ENCODE measurements around the gene PSPH. TPM values are rescaled to one million over a fixed set of nuclear protein-coding genes. Genes with fewer than 3 reads are reported as not detected.

Gene PSPH
- total RNA-seq, 1 experiment from 2014 or later = 62.3 TPM

GRCh38 chr7:56028942-56029630 lies 22.2 kb downstream of the PSPH start:
- no peak overlapping the region for H3K4me3 ChIP-seq (ENCODE audit: low read depth in 2 of 2, low read length in 2 of 2)
- TF ChIP-seq TCF7L2 (IDR thresholded peaks at IDR 0.05; ENCODE audit: low read depth, low read length) (no peak), CTCF (IDR thresholded peaks at IDR 0.05) (no peak), POLR2AphosphoS5 (IDR thresholded peaks at IDR 0.05; ENCODE audit: low read depth, low read length) (no peak), SIN3A (IDR thresholded peaks at IDR 0.05; ENCODE audit: borderline replicate concordance, insufficient read depth, low read depth, low read length) (no peak)
- TF ChIP-seq, protein P1, sequence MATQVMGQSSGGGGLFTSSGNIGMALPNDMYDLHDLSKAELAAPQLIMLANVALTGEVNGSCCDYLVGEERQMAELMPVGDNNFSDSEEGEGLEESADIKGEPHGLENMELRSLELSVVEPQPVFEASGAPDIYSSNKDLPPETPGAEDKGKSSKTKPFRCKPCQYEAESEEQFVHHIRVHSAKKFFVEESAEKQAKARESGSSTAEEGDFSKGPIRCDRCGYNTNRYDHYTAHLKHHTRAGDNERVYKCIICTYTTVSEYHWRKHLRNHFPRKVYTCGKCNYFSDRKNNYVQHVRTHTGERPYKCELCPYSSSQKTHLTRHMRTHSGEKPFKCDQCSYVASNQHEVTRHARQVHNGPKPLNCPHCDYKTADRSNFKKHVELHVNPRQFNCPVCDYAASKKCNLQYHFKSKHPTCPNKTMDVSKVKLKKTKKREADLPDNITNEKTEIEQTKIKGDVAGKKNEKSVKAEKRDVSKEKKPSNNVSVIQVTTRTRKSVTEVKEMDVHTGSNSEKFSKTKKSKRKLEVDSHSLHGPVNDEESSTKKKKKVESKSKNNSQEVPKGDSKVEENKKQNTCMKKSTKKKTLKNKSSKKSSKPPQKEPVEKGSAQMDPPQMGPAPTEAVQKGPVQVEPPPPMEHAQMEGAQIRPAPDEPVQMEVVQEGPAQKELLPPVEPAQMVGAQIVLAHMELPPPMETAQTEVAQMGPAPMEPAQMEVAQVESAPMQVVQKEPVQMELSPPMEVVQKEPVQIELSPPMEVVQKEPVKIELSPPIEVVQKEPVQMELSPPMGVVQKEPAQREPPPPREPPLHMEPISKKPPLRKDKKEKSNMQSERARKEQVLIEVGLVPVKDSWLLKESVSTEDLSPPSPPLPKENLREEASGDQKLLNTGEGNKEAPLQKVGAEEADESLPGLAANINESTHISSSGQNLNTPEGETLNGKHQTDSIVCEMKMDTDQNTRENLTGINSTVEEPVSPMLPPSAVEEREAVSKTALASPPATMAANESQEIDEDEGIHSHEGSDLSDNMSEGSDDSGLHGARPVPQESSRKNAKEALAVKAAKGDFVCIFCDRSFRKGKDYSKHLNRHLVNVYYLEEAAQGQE (IDR thresholded peaks at IDR 0.05; ENCODE audit: insufficient read depth in 1 of 2, low read depth in 2 of 2, low read length in 1 of 2) = no peak
- no peak overlapping the region for H3K27ac ChIP-seq (ENCODE audit: low read length)
- H3K27me3 ChIP-seq (ENCODE audit: control insufficient read depth, insufficient read depth, low read length) = no peaks in the 10 kb centered on the region
- ChIA-PET POLR2A (no interaction called here), CTCF (interaction anchor here (0.6 kb wide), 1 partner anchor 46 kb away, joined by 3 read pairs; no protein-coding TSS in a partner anchor)
- no peaks in the 10 kb centered on the region; the same call in 1 of the 2 replicates for H3K36me3 ChIP-seq (ENCODE audit: control insufficient read depth, insufficient read depth, low read length)
- intact Hi-C loops (cut with micrococcal nuclease; ENCODE audit: unreplicated experiment) = no loop called here
- DNase-seq (ENCODE audit: low read depth, low spot score) (no peak), ATAC-seq (no peak)
- BruUV-seq (replicated peaks) = TSS peak; percentile 46
- peaks cover 5% of the 10 kb centered on the region; the same call in 1 of the 2 replicates for H3K4me1 ChIP-seq (ENCODE audit: control insufficient read depth, insufficient read depth, low read length)
- no peaks in the 10 kb centered on the region for H3K9me3 ChIP-seq (ENCODE audit: control insufficient read depth, insufficient read depth, low read depth, low read length)
- in situ Hi-C loops (cut with HindIII; ENCODE audit: low pct_unique_long_range_greater_than_20kb, low sequenced_read_pairs) = no loop called here

DNA sequence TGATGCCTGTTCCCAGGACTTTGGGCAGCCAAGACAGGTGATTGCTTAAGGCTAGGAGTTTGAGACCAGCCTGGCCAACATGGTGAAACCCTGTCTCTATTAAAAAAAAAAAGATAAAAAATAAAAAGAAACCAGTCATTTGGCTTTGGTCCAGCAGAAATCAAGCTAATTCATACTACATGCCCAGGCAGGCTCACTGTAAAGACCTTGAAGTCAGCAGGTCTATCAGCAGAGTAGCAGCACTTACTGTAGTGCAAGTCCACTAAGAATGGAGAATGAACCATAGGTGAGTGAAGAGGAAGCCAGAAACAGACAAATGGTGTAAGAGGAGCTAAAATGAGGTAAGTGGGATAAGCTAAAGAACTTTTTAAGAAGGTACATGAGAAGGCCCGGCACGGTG lies 24.7 kb downstream of the PSPH start:
- no peak overlapping the region for H3K27ac ChIP-seq (ENCODE audit: low read length)
- ChIA-PET CTCF (interaction anchor here (0.6 to 0.7 kb wide), 2 partner anchors 22 to 64 kb away, joined by 5 read pairs; no protein-coding TSS in a partner anchor), POLR2A (interaction anchor here (0.7 kb wide), 1 partner anchor 20 kb away, joined by 4 read pairs; no protein-coding TSS in a partner anchor)
- TF ChIP-seq CTCF (IDR thresholded peaks at IDR 0.05) = no peak
- no peak for TF ChIP-seq SIN3A (IDR thresholded peaks at IDR 0.05; ENCODE audit: borderline replicate concordance, insufficient read depth, low read depth, low read length)
- no peak for TF ChIP-seq POLR2AphosphoS5 (IDR thresholded peaks at IDR 0.05; ENCODE audit: low read depth, low read length)
- TF ChIP-seq, protein P1 (IDR thresholded peaks at IDR 0.05; ENCODE audit: insufficient read depth in 1 of 2, low read depth in 2 of 2, low read length in 1 of 2) = no peak
- TF ChIP-seq TCF7L2 (IDR thresholded peaks at IDR 0.05; ENCODE audit: low read depth, low read length) = no peak
- ATAC-seq (no peak), DNase-seq (ENCODE audit: low read depth, low spot score) (no peak)
- in situ Hi-C loops (cut with HindIII; ENCODE audit: low pct_unique_long_range_greater_than_20kb, low sequenced_read_pairs) = no loop called here
- H3K27me3 ChIP-seq (ENCODE audit: control insufficient read depth, insufficient read depth, low read length) = no peaks in the 10 kb centered on the region
- intact Hi-C loops (cut with micrococcal nuclease; ENCODE audit: unreplicated experiment) = no loop called here
- BruUV-seq (replicated peaks) = no TSS peak
- H3K4me3 ChIP-seq (ENCODE audit: low read depth in 2 of 2, low read length in 2 of 2) = no peak overlapping the region
- H3K9me3 ChIP-seq (ENCODE audit: control insufficient read depth, insufficient read depth, low read depth, low read length) = no peaks in the 10 kb centered on the region
- H3K36me3 ChIP-seq (ENCODE audit: control insufficient read depth, insufficient read depth, low read length) = no peaks in the 10 kb centered on the region; the same call in 1 of the 2 replicates
- H3K4me1 ChIP-seq (ENCODE audit: control insufficient read depth, insufficient read depth, low read length) = no peaks in the 10 kb centered on the region
